ENCODE data around the gene AGA. TPM values are rescaled to one million over a fixed set of nuclear protein-coding genes. Genes with fewer than 3 reads are reported as not detected.

Gene AGA
- total RNA-seq, 1 donor from 2014 or later, result 26.3 TPM

DNA sequence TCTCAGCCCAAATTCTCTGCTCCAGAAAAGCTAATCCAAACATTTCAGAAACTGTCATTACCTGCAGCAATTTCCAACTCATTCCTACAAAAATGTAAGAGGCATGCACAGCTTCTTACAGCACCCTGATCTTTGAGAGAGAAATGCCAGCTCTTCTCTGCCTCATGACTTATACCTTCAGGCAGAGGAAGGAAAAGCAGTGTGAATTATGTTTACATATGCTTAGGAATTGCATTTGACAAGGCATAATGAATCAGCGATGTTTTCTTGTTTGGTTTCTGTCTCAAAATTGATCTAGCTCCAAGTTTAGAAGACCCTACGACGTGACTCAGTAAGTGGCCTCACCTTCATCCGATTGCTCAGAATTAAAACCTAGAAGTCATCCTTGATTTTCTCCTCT is 21.8 kb upstream of the AGA start:
- no peaks in the 10 kb centered on the region for H3K27me3 ChIP-seq
- no peak for DNase-seq (ENCODE audit: extremely low spot score in 2 of 2)
- H3K9me3 ChIP-seq, result no peaks in the 10 kb centered on the region
- H3K27ac ChIP-seq, result no peak overlapping the region
- H3K36me3 ChIP-seq, result no peaks in the 10 kb centered on the region
- H3K4me3 ChIP-seq, result no peak overlapping the region
- H3K4me1 ChIP-seq, result no peaks in the 10 kb centered on the region
- intact Hi-C loops (cut with DNase I), result no loop called here
- TF ChIP-seq POLR2A (IDR thresholded peaks at IDR 0.05) (no peak), POLR2AphosphoS5 (IDR thresholded peaks at IDR 0.05; ENCODE audit: insufficient read depth in 1 of 2, low read depth in 1 of 2) (no peak)
- TF ChIP-seq, protein P1, sequence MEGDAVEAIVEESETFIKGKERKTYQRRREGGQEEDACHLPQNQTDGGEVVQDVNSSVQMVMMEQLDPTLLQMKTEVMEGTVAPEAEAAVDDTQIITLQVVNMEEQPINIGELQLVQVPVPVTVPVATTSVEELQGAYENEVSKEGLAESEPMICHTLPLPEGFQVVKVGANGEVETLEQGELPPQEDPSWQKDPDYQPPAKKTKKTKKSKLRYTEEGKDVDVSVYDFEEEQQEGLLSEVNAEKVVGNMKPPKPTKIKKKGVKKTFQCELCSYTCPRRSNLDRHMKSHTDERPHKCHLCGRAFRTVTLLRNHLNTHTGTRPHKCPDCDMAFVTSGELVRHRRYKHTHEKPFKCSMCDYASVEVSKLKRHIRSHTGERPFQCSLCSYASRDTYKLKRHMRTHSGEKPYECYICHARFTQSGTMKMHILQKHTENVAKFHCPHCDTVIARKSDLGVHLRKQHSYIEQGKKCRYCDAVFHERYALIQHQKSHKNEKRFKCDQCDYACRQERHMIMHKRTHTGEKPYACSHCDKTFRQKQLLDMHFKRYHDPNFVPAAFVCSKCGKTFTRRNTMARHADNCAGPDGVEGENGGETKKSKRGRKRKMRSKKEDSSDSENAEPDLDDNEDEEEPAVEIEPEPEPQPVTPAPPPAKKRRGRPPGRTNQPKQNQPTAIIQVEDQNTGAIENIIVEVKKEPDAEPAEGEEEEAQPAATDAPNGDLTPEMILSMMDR (IDR thresholded peaks at IDR 0.05), result no peak

DNA sequence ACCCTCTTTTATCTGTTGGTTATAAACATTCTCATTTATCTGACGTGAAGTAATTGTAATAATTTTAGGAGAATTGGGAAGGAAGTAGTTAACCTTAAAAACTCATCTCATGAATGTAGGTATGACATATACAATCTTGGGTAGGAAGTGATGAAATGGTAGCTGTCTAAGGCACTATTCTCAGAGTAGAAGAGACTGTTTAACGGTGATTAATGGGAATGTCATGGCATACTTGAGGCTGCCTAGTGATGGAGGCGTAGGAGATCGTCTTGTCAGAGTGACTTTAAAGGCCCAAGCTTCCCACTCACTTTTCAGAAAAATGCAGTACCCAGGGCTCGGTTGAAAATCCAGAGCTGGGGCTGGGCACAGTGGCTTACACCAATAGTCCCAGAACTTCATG is 19.4 kb upstream of the AGA start:
- Histone ChIP-seq H3K27ac (no peak overlapping the region), H3K4me1 (no peaks in the 10 kb centered on the region), H3K36me3 (no peaks in the 10 kb centered on the region), H3K27me3 (no peaks in the 10 kb centered on the region), H3K4me3 (no peak overlapping the region), H3K9me3 (no peaks in the 10 kb centered on the region)
- intact Hi-C loops (cut with DNase I), result no loop called here
- no peak for DNase-seq (ENCODE audit: extremely low spot score in 2 of 2)
- TF ChIP-seq, protein P1 (IDR thresholded peaks at IDR 0.05), result no peak
- no peak for TF ChIP-seq POLR2A (IDR thresholded peaks at IDR 0.05)
- no peak for TF ChIP-seq POLR2AphosphoS5 (IDR thresholded peaks at IDR 0.05; ENCODE audit: insufficient read depth in 1 of 2, low read depth in 1 of 2)

DNA sequence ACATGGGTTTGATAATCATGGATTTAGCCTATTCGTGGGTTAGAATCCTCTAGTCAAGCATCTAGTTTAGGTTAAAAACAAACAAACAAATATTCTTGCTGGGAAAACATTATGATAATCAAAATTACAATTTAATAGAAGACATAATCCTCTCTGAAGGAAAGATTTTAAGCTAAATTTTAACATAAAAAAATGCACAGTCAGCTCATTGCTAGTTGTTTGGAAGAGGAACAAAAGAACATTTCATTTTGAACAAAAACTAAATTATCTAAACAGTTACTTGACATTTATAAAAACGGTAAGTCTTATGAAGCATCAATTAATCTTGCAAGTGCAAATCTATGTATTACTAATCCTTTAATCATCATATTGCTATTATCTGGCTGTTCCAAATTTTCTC is 18.2 kb upstream of the AGA start:
- H3K36me3 ChIP-seq, result no peaks in the 10 kb centered on the region
- no peaks in the 10 kb centered on the region for H3K4me1 ChIP-seq
- DNase-seq (ENCODE audit: extremely low spot score in 2 of 2), result no peak
- no peaks in the 10 kb centered on the region for H3K27me3 ChIP-seq
- TF ChIP-seq, protein P1 (IDR thresholded peaks at IDR 0.05), result no peak
- no peaks in the 10 kb centered on the region for H3K9me3 ChIP-seq
- no peak overlapping the region for H3K4me3 ChIP-seq
- intact Hi-C loops (cut with DNase I), result no loop called here
- H3K27ac ChIP-seq, result no peak overlapping the region

DNA sequence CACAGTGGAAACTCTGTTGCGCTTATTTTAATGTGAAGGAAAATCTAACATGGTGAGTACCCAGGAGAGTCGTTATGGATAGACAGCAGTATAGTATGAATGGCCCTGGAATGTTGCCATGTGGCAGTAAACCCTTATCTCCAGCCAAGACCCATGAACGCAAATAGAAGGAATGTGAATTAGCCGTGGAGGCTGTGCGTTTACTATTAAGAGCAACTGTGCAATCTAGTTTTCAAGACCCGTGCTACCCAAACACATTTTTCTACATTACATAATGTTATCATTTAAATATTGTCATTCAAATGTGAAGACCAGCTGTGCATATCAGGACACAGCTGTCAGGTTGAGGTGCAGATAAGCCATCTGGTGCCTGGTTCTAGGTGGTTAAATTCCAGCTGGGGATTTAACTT is 13.3 kb upstream of the AGA start:
- H3K4me1 ChIP-seq, result no peaks in the 10 kb centered on the region
- no peak for DNase-seq (ENCODE audit: extremely low spot score in 2 of 2)
- TF ChIP-seq, protein P1 (IDR thresholded peaks at IDR 0.05), result no peak
- TF ChIP-seq POLR2A (IDR thresholded peaks at IDR 0.05) (no peak), POLR2AphosphoS5 (IDR thresholded peaks at IDR 0.05; ENCODE audit: insufficient read depth in 1 of 2, low read depth in 1 of 2) (no peak)
- no peaks in the 10 kb centered on the region for H3K27me3 ChIP-seq
- H3K36me3 ChIP-seq, result no peaks in the 10 kb centered on the region
- H3K4me3 ChIP-seq, result no peak overlapping the region
- intact Hi-C loops (cut with DNase I), result no loop called here
- no peaks in the 10 kb centered on the region for H3K9me3 ChIP-seq
- H3K27ac ChIP-seq, result no peak overlapping the region

DNA sequence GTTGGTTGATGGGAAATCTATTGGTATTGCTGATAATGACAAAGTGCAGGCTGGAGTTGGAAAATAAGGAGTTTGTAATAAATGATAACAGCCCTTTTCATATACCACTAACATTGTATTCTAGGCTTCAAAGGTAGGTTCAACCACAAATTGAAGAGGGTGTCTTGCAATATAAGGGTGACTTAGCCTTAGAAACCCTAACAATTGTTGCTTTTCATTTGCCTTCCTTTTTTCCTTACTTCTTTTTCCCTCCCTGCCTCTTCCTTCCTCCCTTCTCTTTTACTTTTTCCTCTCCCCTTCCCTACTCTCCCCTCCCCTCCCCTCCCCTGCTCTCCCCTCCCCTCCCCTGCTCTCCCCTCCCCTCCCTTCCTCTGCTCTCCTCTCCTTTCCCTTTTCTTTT is 10.9 kb upstream of the AGA start:
- DNase-seq (ENCODE audit: extremely low spot score in 2 of 2), result no peak
- H3K27ac ChIP-seq, result no peak overlapping the region
- no peaks in the 10 kb centered on the region for H3K9me3 ChIP-seq
- TF ChIP-seq POLR2A (IDR thresholded peaks at IDR 0.05) (no peak), POLR2AphosphoS5 (IDR thresholded peaks at IDR 0.05; ENCODE audit: insufficient read depth in 1 of 2, low read depth in 1 of 2) (no peak)
- TF ChIP-seq, protein P1 (IDR thresholded peaks at IDR 0.05), result no peak
- H3K4me1 ChIP-seq, result no peaks in the 10 kb centered on the region
- intact Hi-C loops (cut with DNase I), result no loop called here
- no peaks in the 10 kb centered on the region for H3K36me3 ChIP-seq
- H3K27me3 ChIP-seq, result no peaks in the 10 kb centered on the region
- H3K4me3 ChIP-seq, result no peak overlapping the region
